Thyroid gland (tissue), 4 donors: ENCODE measurements around the gene TUNAR. TPM values are rescaled to one million over a fixed set of nuclear protein-coding genes. Genes with fewer than 3 reads are reported as not detected.
"Not testable (repeated sequence)": the region's sequence is repeated elsewhere in the genome, so short reads cannot be mapped to it uniquely, and the experiment has no call there.

ENCODE experiments used
- DNase-seq, 2 donors: peaks; one replicate each; pipeline ENCODE4 v3.0.0-alpha.2; 2019
- H3K27ac ChIP-seq, 3 donors: fragments of 200-600 bp; sonication (generic); 1 replicate in 2 of 3; 2 replicates in 1 of 3; pipeline ENCODE4 v1.5.1; 2016 to 2019; ENCODE audit warnings: mild to moderate bottlenecking in 1 of 3, moderate library complexity in 1 of 3
- H3K27me3 ChIP-seq: fragments of 200-600 bp; sonication (generic); one replicate; pipeline ENCODE4 v1.5.1; 2019
- H3K36me3 ChIP-seq, 2 donors: fragments of 200-600 bp; sonication (generic); one replicate each; pipeline ENCODE4 v1.5.1; 2016 to 2019
- H3K4me1 ChIP-seq, 2 donors: fragments of 200-600 bp; sonication (generic); one replicate each; pipeline ENCODE4 v1.5.1; 2017 to 2019
- H3K4me3 ChIP-seq, 3 donors: fragments of 200-600 bp; sonication (generic); replicated peaks in 1 of 3; 1 replicate in 2 of 3; 2 replicates in 1 of 3; pipeline ENCODE4 v1.5.1; 2016; ENCODE audit warnings: mild to moderate bottlenecking in 1 of 3
- H3K9me3 ChIP-seq: fragments of 200-600 bp; sonication (generic); one replicate; pipeline ENCODE4 v1.5.1; 2017
- POLR2A ChIP-seq, 2 donors: fragments of 450-650 bp; IDR thresholded peaks; one replicate each; pipeline ENCODE4 v1.6.1; 2017; ENCODE audit warnings: antibody characterized with exemption in 2 of 2, mild to moderate bottlenecking in 2 of 2, moderate library complexity in 1 of 2
- WGBS, 2 donors: methylation state at CpG; one replicate each; pipeline ENCODE4 v1.1.5; 2017; 5-methylcytosine and 5-hydroxymethylcytosine counted together
- intact Hi-C: fragments of 100-400 bp; cut with DNase I; formaldehyde crosslinking; loops from one replicate; pipeline ENCODE4 v1.15.1; 2023
- total RNA-seq, 4 donors: library from RNA; depleted of rRNA; stranded (reverse); fragments of >200 nt; gene quantifications; one replicate each; pipeline ENCODE4 v1.2.3, GENCODE V29; 2016
- TF ChIP-seq, protein P1 (sequence below), 6 experiments: fragments of 200-600 bp in 3 of 6; fragments of 450-650 bp in 3 of 6; sonication (generic) in 3 of 6; IDR thresholded peaks; one replicate each; pipeline ENCODE4 v1.5.1; 2016 to 2019; ENCODE audit warnings: antibody characterized with exemption in 6 of 6, mild to moderate bottlenecking in 2 of 6, inconsistent platforms in 1 of 6, moderate library complexity in 1 of 6

The TUNAR gene
- total RNA-seq, 4 donors from 2014 or later: 0.44 TPM; not detected in 3

DNA sequence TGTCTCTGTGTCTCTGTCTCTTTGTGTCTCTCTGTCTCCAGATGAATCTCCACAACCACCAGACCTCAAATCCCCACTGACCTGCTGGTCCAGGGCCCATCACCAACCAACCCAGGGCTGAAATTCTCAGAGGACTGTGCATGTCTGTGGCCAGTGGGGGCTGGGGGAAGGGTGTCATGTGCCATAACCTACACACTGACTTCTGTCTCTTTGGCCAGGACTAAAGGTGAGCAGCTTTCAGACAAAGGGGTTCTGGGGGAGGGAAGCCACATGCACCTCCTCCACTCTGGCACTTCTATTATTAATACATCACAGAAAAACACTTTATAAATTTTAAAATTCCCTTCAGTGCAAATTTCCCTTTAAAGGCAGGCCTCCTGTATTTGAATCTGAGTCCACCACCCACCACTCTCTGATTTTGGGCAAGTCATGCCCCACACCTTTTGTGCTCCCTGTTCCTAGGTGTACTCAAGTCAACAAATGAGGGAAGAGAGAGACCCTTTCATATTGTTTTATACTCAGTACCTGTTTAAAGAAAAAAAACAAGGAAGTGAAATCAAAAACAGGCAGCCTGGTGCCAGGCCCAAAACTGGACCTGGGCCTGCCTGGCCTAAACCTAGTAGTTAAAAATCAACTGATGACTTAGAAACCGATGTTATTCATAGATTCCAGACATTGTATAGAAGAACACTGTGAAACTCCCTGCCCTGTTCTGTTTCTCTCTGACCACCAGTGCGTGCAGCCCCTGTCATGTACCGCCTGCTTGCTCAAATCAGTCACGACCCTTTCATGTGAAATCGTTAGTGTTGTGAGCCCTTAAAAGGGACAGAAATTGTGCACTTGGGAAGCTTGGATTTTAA lies 80.2 kb downstream of the TUNAR start:
- Histone ChIP-seq H3K36me3 (no peaks in the 10 kb centered on the region), H3K4me3 (no peak overlapping the region), H3K27me3 (no peaks in the 10 kb centered on the region), H3K27ac (no peak overlapping the region), H3K9me3 (no peaks in the 10 kb centered on the region), H3K4me1 (no peaks in the 10 kb centered on the region)
- WGBS, 2 donors: 73 to 78% methylated on average over 5 of the region's 5 CpGs
- intact Hi-C loops: no loop called here
- no peak for DNase-seq
- TF ChIP-seq, protein P1, sequence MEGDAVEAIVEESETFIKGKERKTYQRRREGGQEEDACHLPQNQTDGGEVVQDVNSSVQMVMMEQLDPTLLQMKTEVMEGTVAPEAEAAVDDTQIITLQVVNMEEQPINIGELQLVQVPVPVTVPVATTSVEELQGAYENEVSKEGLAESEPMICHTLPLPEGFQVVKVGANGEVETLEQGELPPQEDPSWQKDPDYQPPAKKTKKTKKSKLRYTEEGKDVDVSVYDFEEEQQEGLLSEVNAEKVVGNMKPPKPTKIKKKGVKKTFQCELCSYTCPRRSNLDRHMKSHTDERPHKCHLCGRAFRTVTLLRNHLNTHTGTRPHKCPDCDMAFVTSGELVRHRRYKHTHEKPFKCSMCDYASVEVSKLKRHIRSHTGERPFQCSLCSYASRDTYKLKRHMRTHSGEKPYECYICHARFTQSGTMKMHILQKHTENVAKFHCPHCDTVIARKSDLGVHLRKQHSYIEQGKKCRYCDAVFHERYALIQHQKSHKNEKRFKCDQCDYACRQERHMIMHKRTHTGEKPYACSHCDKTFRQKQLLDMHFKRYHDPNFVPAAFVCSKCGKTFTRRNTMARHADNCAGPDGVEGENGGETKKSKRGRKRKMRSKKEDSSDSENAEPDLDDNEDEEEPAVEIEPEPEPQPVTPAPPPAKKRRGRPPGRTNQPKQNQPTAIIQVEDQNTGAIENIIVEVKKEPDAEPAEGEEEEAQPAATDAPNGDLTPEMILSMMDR (IDR thresholded peaks at IDR 0.05): no peak
- TF ChIP-seq POLR2A (IDR thresholded peaks at IDR 0.05): no peak

DNA sequence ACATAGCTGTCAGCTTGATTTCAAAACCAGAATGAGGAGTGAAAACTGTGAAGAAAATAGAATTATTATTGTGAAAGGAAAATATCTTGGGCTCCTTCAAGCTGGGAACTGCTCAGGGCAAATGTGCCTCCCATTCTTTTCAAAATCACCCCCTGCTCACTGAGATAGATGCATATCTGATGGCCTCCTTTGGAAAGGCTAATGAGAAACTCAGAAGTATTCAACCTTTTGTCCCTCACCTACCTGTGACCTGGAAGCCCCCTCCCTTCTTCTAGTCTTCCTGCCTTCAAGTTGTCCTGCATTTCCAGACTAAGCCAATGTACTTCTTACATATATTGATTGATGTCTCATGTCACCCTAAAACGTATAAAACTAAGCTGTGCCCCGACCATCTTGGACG lies 81.5 kb downstream of the TUNAR start:
- Histone ChIP-seq H3K9me3 (no peaks in the 10 kb centered on the region), H3K36me3 (no peaks in the 10 kb centered on the region), H3K27ac (no peak overlapping the region), H3K4me3 (no peak overlapping the region), H3K4me1 (no peaks in the 10 kb centered on the region), H3K27me3 (no peaks in the 10 kb centered on the region)
- WGBS, 2 donors: 26 to 34% methylated on average over 3 of the region's 3 CpGs
- intact Hi-C loops: no loop called here
- no peak for DNase-seq
- TF ChIP-seq, protein P1 (IDR thresholded peaks at IDR 0.05): no peak
- TF ChIP-seq POLR2A (IDR thresholded peaks at IDR 0.05): no peak

- TF ChIP-seq, protein P1 (IDR thresholded peaks at IDR 0.05): no peak
- TF ChIP-seq POLR2A (IDR thresholded peaks at IDR 0.05): no peak
- 24 to 43% methylated on average over 1 of the region's 1 CpG for WGBS, 2 donors
- DNase-seq: no peak
- H3K27me3 ChIP-seq: no peaks in the 10 kb centered on the region
- H3K36me3 ChIP-seq: no peaks in the 10 kb centered on the region
- H3K4me3 ChIP-seq: no peak overlapping the region
- no peaks in the 10 kb centered on the region for H3K4me1 ChIP-seq
- no peaks in the 10 kb centered on the region for H3K9me3 ChIP-seq
- intact Hi-C loops: no loop called here
- no peak overlapping the region for H3K27ac ChIP-seq
Measured at GRCh38 chr14:95959317-95959716, 82.7 kb downstream of the TUNAR start.

- no peak for TF ChIP-seq POLR2A (IDR thresholded peaks at IDR 0.05)
- TF ChIP-seq, protein P1 (IDR thresholded peaks at IDR 0.05): no peak
- Histone ChIP-seq H3K27me3 (no peaks in the 10 kb centered on the region), H3K36me3 (no peaks in the 10 kb centered on the region), H3K9me3 (no peaks in the 10 kb centered on the region), H3K4me1 (no peaks in the 10 kb centered on the region), H3K4me3 (no peak overlapping the region), H3K27ac (no peak overlapping the region)
- DNase-seq: no peak
- intact Hi-C loops: no loop called here
Measured at GRCh38 chr14:95961481-95961880, 84.8 kb downstream of the TUNAR start.

DNA sequence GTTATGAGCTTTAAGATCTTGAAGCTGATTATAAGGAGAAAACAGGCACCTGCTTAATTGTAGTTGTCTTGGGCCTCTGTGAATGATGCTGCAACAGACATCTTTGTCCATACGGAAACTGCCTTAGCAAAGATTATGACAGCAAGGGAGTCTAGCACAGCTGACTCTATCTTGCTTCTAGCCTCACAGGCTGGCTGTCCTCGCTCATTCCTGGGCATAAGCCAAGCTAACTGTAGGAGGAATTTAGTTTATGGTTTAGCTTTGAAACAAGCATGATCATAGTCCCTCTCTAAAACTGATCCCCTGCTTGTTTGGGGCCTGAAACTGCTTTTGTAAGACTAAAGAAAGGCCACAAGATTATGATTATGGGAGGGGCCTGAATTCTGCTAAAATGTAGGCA lies 88.3 kb downstream of the TUNAR start:
- no peaks in the 10 kb centered on the region for H3K9me3 ChIP-seq
- WGBS, 2 donors: 58 to 74% methylated on average over 2 of the region's 2 CpGs
- intact Hi-C loops: no loop called here

GRCh38 chr14:95968048-95968447 lies 91.4 kb downstream of the TUNAR start:
- H3K27ac ChIP-seq, intact Hi-C loops, H3K27me3 ChIP-seq, H3K36me3 ChIP-seq, H3K9me3 ChIP-seq, H3K4me3 ChIP-seq, H3K4me1 ChIP-seq, DNase-seq: not testable (repeated sequence)
- WGBS, 2 donors: 66 to 68% methylated on average over 4 of the region's 4 CpGs

More for the DNA sequence above, 88.3 kb downstream of the TUNAR start:
- H3K27ac ChIP-seq: no peak overlapping the region
- no peak for TF ChIP-seq POLR2A (IDR thresholded peaks at IDR 0.05)
- TF ChIP-seq, protein P1 (IDR thresholded peaks at IDR 0.05): no peak
- no peaks in the 10 kb centered on the region for H3K36me3 ChIP-seq
- H3K4me1 ChIP-seq: no peaks in the 10 kb centered on the region
- H3K4me3 ChIP-seq: no peak overlapping the region
- no peaks in the 10 kb centered on the region for H3K27me3 ChIP-seq
- DNase-seq: no peak
